B cell (primary cell): ENCODE measurements around the gene SGCA. TPM values are rescaled to one million over a fixed set of nuclear protein-coding genes. Genes with fewer than 3 reads are reported as not detected.
A peak's percentile ranks its signal among the peaks of the same experiment; 100 is the strongest.

Source experiments
- ATAC-seq: fragments of 200-7000 bp; cut with Tn5 transposase; one replicate; pipeline ENCODE4 v1.10.0; 2021; ENCODE audit warnings: low read depth, mild to moderate bottlenecking, moderate number of reproducible peaks, moderate library complexity
- CTCF ChIA-PET: fragments of 350-600 bp; sonication (Branson Sonifier 250); formaldehyde crosslinking; loops from one replicate; lab custom pipeline; 2021; ENCODE audit warnings: antibody characterized with exemption, inconsistent platforms; lab: Charles Lee
- POLR2A ChIA-PET: fragments of 350-600 bp; sonication (Branson Sonifier 250); formaldehyde crosslinking; loops from one replicate; lab custom pipeline; 2021; ENCODE audit warnings: antibody characterized with exemption; lab: Charles Lee
- DNase-seq: peaks from one replicate; pipeline ENCODE4 v3.0.0; 2013
- H2AFZ ChIP-seq: 2 replicates; pipeline ENCODE4 v1.6.1; 2012; ENCODE audit warnings: mild to moderate bottlenecking, low read depth, low read length; ENCODE audit not compliant: insufficient read depth, poor library complexity, severe bottlenecking
- H3K27ac ChIP-seq, 2 donors: 1 replicate in 1 of 2; 2 replicates in 1 of 2; pipeline ENCODE4 v1.5.1; 2012 to 2013; ENCODE audit warnings: low read length in 2 of 2, mild to moderate bottlenecking in 2 of 2, moderate library complexity in 1 of 2
- H3K27me3 ChIP-seq, 4 experiments: fragments of 200-600 bp in 1 of 4; sonication (generic) in 1 of 4; replicated peaks in 1 of 4; 1 replicate in 2 of 4; 2 replicates in 2 of 4; pipeline versions ENCODE4 v1.6.1 to v1.7.0; 2013 to 2016; ENCODE audit warnings: low read length in 3 of 4, mild to moderate bottlenecking in 2 of 4, mixed read lengths in 1 of 4, moderate library complexity in 1 of 4; ENCODE audit not compliant: insufficient read depth in 4 of 4, control insufficient read depth in 3 of 4; ENCODE audit errors: control extremely low read depth in 1 of 4
- H3K36me3 ChIP-seq, 2 experiments: replicated peaks in 1 of 2; 1 replicate in 1 of 2; 2 replicates in 1 of 2; pipeline versions ENCODE4 v1.6.1 to v1.7.1; 2013; ENCODE audit warnings: low read length in 1 of 2; ENCODE audit not compliant: insufficient read depth in 2 of 2, control insufficient read depth in 1 of 2; ENCODE audit errors: control extremely low read depth in 1 of 2, extremely low read depth in 1 of 2
- H3K4me1 ChIP-seq, 2 donors: fragments of 200-600 bp in 1 of 2; sonication (generic) in 1 of 2; 1 replicate in 1 of 2; 2 replicates in 1 of 2; pipeline versions ENCODE4 v1.5.1 to v1.6.1; 2013 to 2017; ENCODE audit warnings: low read length in 2 of 2; ENCODE audit not compliant: control insufficient read depth in 2 of 2, insufficient read depth in 2 of 2
- H3K4me2 ChIP-seq: replicated peaks from 2 replicates; pipeline ENCODE3; 2012; ENCODE audit warnings: mild to moderate bottlenecking, low read depth, low read length; ENCODE audit not compliant: poor library complexity, severe bottlenecking
- H3K4me3 ChIP-seq, 5 experiments: fragments of 200-600 bp in 1 of 5; sonication (generic) in 1 of 5; 1 replicate in 3 of 5; 2 replicates in 2 of 5; pipeline versions ENCODE4 v1.5.1 to v1.7.0; 2011 to 2016; ENCODE audit warnings: low read length in 4 of 5, mild to moderate bottlenecking in 4 of 5, low read depth in 2 of 5, control low read depth in 1 of 5, moderate library complexity in 1 of 5; ENCODE audit not compliant: insufficient read depth in 1 of 5; ENCODE audit errors: control extremely low read depth in 1 of 5, extremely low read depth in 1 of 5
- H3K79me2 ChIP-seq: fragments of 200-600 bp; sonication (generic); one replicate; pipeline ENCODE4 v1.6.0; 2016; ENCODE audit warnings: low read length; ENCODE audit not compliant: control insufficient read depth, insufficient read depth
- H3K9ac ChIP-seq: fragments of 200-600 bp; sonication (generic); 2 replicates; pipeline ENCODE4 v1.6.1; 2017; ENCODE audit warnings: mild to moderate bottlenecking, low read length, moderate library complexity
- H3K9me3 ChIP-seq, 3 donors: one replicate each; pipeline versions ENCODE4 v1.6.1 to v1.7.1; 2013; ENCODE audit warnings: low read length in 2 of 3; ENCODE audit not compliant: control insufficient read depth in 2 of 3, insufficient read depth in 1 of 3; ENCODE audit errors: control extremely low read depth in 1 of 3
- H4K20me1 ChIP-seq: 2 replicates; pipeline ENCODE4 v1.6.0; 2012; ENCODE audit warnings: mild to moderate bottlenecking, low read length; ENCODE audit not compliant: insufficient read depth, control insufficient read depth, poor library complexity, severe bottlenecking
- H3K27ac Mint-ChIP-seq: one replicate; pipeline ENCODE4 v1.8.0; 2021; ENCODE audit warnings: mixed read lengths
- H3K27me3 Mint-ChIP-seq: one replicate; pipeline ENCODE4 v1.8.0; 2021; ENCODE audit warnings: mixed read lengths
- H3K4me1 Mint-ChIP-seq: one replicate; pipeline ENCODE4 v1.8.0; 2021; ENCODE audit warnings: mixed read lengths
- H3K4me3 Mint-ChIP-seq: one replicate; pipeline ENCODE4 v1.8.0; 2021; ENCODE audit warnings: mixed read lengths
- H3K9me3 Mint-ChIP-seq: one replicate; pipeline ENCODE4 v1.8.0; 2022; ENCODE audit warnings: mixed read lengths; ENCODE audit not compliant: insufficient read depth
- EZH2 ChIP-seq: IDR thresholded peaks from 2 replicates; pipeline ENCODE4 v1.6.1; 2012; ENCODE audit warnings: borderline replicate concordance, low read depth, mild to moderate bottlenecking, moderate library complexity, low read length; ENCODE audit not compliant: insufficient read depth, poor library complexity, severe bottlenecking
- WGBS: methylation state at CpG from one replicate; pipeline ENCODE4 v1.1.5; 2013; ENCODE audit warnings: missing lambda C conversion rate; ENCODE audit not compliant: insufficient coverage; 5-methylcytosine and 5-hydroxymethylcytosine counted together
- intact Hi-C: fragments of 100-400 bp; cut with micrococcal nuclease; formaldehyde crosslinking; loops from one replicate; pipeline ENCODE4 v1.10.0; 2022
- polyA plus RNA-seq: library from polyadenylated mRNA; depleted of rRNA; stranded (reverse); fragments of >200 nt; gene quantifications from 2 replicates; pipeline ENCODE4 v1.2.3, GENCODE V29; 2012
- total RNA-seq, 2 donors: library from RNA; stranded (reverse); fragments of 120-200 nt in 1 of 2; gene quantifications; 1 replicate in 1 of 2; 2 replicates in 1 of 2; pipeline versions ENCODE4 v1.2.3 to v1.2.4, GENCODE V29; 2013 to 2022
- TF ChIP-seq, protein P1 (sequence below): fragments of 200-600 bp; IDR thresholded peaks from one replicate; pipeline ENCODE4 v1.8.0; 2022; ENCODE audit warnings: antibody characterized with exemption, mild to moderate bottlenecking

SGCA gene
- total and polyA plus RNA-seq, 2 donors (not counting 1 experiment from before 2014, with no cell fraction given), result 4.4 to 4.5 TPM

DNA sequence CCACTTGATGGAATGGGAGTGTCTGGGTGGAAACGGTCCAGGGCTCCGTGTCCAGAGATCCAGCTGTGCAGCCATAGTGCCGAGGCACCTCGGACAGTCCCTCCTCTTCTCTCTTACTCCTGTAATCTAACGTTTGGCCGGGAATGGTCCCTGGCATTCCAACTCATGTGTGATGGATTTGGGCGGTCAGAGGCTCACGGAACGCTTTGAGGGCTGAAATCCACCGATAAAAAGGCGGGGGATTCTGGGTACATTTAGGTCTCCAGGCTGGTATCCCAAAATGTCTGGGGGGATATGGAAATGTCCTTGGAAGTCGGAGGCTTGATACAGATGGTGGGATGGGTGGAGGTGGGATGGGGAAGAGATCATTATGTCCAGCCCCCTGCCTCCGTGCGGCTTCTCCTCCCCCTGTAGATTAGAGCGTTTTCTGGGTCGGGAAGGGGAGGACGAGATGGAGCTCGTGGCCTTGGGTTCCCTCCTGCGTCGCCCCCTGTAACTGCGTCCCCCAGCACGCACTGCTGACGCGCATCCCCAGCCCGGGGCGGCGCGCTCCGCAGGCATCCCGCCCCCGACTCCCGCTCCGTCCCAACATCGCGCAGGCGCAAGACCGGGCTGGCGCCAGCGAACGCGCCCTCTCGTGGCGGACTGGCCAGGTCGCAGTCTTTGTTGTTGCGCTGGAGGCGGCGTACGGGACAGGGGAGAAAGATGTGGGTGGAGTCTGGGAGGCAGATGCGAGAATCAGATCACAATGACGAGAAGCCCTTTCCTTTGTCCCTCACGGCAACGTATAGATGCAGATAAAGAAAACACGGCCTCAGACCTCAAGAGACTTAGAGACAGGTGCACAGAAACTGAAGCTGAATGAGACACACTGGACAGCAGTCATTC is 4.5 kb upstream of the SGCA start:
- H3K9me3 ChIP-seq, result no peaks in the 10 kb centered on the region
- H3K4me2 ChIP-seq, result peak overlapping the region; percentile 84
- H3K4me3 ChIP-seq, result peak overlapping the region; percentile 52 to 68 (median 66)
- 1% methylated on average over 45 of the region's 53 CpGs for WGBS
- DNase-seq, result peak; percentile 93
- no peak for TF ChIP-seq EZH2
- TF ChIP-seq, protein P1, sequence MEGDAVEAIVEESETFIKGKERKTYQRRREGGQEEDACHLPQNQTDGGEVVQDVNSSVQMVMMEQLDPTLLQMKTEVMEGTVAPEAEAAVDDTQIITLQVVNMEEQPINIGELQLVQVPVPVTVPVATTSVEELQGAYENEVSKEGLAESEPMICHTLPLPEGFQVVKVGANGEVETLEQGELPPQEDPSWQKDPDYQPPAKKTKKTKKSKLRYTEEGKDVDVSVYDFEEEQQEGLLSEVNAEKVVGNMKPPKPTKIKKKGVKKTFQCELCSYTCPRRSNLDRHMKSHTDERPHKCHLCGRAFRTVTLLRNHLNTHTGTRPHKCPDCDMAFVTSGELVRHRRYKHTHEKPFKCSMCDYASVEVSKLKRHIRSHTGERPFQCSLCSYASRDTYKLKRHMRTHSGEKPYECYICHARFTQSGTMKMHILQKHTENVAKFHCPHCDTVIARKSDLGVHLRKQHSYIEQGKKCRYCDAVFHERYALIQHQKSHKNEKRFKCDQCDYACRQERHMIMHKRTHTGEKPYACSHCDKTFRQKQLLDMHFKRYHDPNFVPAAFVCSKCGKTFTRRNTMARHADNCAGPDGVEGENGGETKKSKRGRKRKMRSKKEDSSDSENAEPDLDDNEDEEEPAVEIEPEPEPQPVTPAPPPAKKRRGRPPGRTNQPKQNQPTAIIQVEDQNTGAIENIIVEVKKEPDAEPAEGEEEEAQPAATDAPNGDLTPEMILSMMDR, result peak; percentile 97
- Mint-ChIP-seq H3K27ac (peak overlapping the region; percentile 72), H3K4me3 (peak overlapping the region; percentile 80), H3K27me3 (no peaks in the 10 kb centered on the region), H3K9me3 (no peaks in the 10 kb centered on the region), H3K4me1 (peaks cover 38% of the 10 kb centered on the region)
- CTCF ChIA-PET, result interaction anchor here (0.9 to 2.8 kb wide), 22 partner anchors 9 to 163 kb away, joined by 3 to 79 read pairs (median 5); partner anchors contain the start of genes PPP1R9B and SAMD14
- peak; percentile 92 for ATAC-seq
- no peaks in the 10 kb centered on the region for H4K20me1 ChIP-seq
- H3K79me2 ChIP-seq, result peaks cover 13% of the 10 kb centered on the region
- no peaks in the 10 kb centered on the region for H3K27me3 ChIP-seq
- no peaks in the 10 kb centered on the region for H3K36me3 ChIP-seq
- H3K9ac ChIP-seq, result peak overlapping the region; percentile 60
- intact Hi-C loops, result loop anchor here (1.0 to 2.0 kb wide), 5 partner anchors 10 to 67 kb away; no protein-coding TSS in a partner anchor
- no peak overlapping the region for H3K27ac ChIP-seq
- peaks cover 36 to 41% of the 10 kb centered on the region in 2 donors for H3K4me1 ChIP-seq
- POLR2A ChIA-PET, result interaction anchor here (1.0 to 2.8 kb wide), 4 partner anchors 10 to 22 kb away, joined by 4 to 22 read pairs (median 10); partner anchors contain the start of gene PPP1R9B
- peak overlapping the region; percentile 60 for H2AFZ ChIP-seq
